ENCODE measurements around the gene EMP1. TPM values are rescaled to one million over a fixed set of nuclear protein-coding genes. Genes with fewer than 3 reads are reported as not detected.

EMP1 gene
- total and polyA plus RNA-seq, 9 of the 15 experiments (the other 6 are each of a cell fraction or from before 2014, with no cell fraction given): 0.10 to 0.60 TPM; not detected in 7

- TF ChIP-seq TFE3 (CRISPR knock-in tag; IDR thresholded peaks at IDR 0.05) (no peak), MXD1 (CRISPR knock-in tag; IDR thresholded peaks at IDR 0.05; ENCODE audit: borderline replicate concordance, poor library complexity, severe bottlenecking) (no peak), E2F4 (CRISPR knock-in tag; IDR thresholded peaks at IDR 0.05; ENCODE audit: low read depth) (no peak), DPF2 (IDR thresholded peaks at IDR 0.05) (no peak), HMG20A (CRISPR knock-in tag; conservative IDR thresholded peaks at IDR 0.05) (no peak), CSDE1 (IDR thresholded peaks at IDR 0.05) (no peak), ZNF717 (CRISPR knock-in tag; IDR thresholded peaks at IDR 0.05) (no peak), ZNF398 (CRISPR knock-in tag; IDR thresholded peaks at IDR 0.05) (no peak), CAMTA2 (CRISPR knock-in tag; conservative IDR thresholded peaks at IDR 0.05) (no peak), POLR2A (conservative IDR thresholded peaks at IDR 0.05) (no peak), EGR1 (conservative IDR thresholded peaks at IDR 0.05) (no peak), PKNOX1 (IDR thresholded peaks at IDR 0.05) (no peak), HDAC8 (tag; IDR thresholded peaks at IDR 0.05) (no peak)
Observed at GRCh38 chr12:13223179-13223804, 26.8 kb downstream of the EMP1 start (continued).
